BJ (cell line): ENCODE measurements around the gene QTRT2. TPM values are rescaled to one million over a fixed set of nuclear protein-coding genes. Genes with fewer than 3 reads are reported as not detected.

ENCODE experiments used
- CTCF ChIA-PET: fragments of 350-600 bp; formaldehyde crosslinking; extraction: SDS; loops from one replicate; lab custom pipeline; 2021; ENCODE audit warnings: antibody characterized with exemption, inconsistent platforms; lab: Yijun Ruan, JAX
- POLR2A ChIA-PET: fragments of 300-600 bp; sonication (Branson Sonifier 250); formaldehyde crosslinking; extraction: SDS; loops from one replicate; lab custom pipeline; 2021; ENCODE audit warnings: antibody characterized with exemption; lab: Charles Lee
- DNase-seq: peaks from one replicate; pipeline ENCODE4 v3.0.0-alpha.2; 2011; ENCODE audit warnings: low read depth
- H3K27me3 ChIP-seq: 2 replicates; pipeline ENCODE4 v1.6.0; 2011; ENCODE audit warnings: low read length; ENCODE audit not compliant: control insufficient read depth, insufficient read depth
- H3K36me3 ChIP-seq: 2 replicates; pipeline ENCODE4 v1.5.1; 2011; ENCODE audit warnings: low read length; ENCODE audit not compliant: control insufficient read depth, insufficient read depth
- H3K4me3 ChIP-seq: 2 replicates; pipeline ENCODE4 v1.5.1; 2011; ENCODE audit warnings: low read depth, mild to moderate bottlenecking, control low read depth, low read length
- polyA plus RNA-seq: library from polyadenylated mRNA; depleted of rRNA; stranded (reverse); fragments of >200 nt; gene quantifications from 2 replicates; pipeline ENCODE4 v1.2.3, GENCODE V29; 2011
- TF ChIP-seq, protein P1 (sequence below): IDR thresholded peaks from 2 replicates; pipeline ENCODE4 v1.5.1; 2011; ENCODE audit warnings: low read depth, mild to moderate bottlenecking, control low read depth, inconsistent platforms, low read length, moderate library complexity; ENCODE audit not compliant: insufficient read depth

The QTRT2 gene
- polyA plus RNA-seq, 1 experiment = 5.3 TPM

- Histone ChIP-seq H3K4me3 (peak overlapping the region; percentile 81), H3K27me3 (no peaks in the 10 kb centered on the region), H3K36me3 (no peaks in the 10 kb centered on the region)
- ChIA-PET POLR2A (no interaction called here), CTCF (no interaction called here)
- DNase-seq = no peak
- TF ChIP-seq, protein P1, sequence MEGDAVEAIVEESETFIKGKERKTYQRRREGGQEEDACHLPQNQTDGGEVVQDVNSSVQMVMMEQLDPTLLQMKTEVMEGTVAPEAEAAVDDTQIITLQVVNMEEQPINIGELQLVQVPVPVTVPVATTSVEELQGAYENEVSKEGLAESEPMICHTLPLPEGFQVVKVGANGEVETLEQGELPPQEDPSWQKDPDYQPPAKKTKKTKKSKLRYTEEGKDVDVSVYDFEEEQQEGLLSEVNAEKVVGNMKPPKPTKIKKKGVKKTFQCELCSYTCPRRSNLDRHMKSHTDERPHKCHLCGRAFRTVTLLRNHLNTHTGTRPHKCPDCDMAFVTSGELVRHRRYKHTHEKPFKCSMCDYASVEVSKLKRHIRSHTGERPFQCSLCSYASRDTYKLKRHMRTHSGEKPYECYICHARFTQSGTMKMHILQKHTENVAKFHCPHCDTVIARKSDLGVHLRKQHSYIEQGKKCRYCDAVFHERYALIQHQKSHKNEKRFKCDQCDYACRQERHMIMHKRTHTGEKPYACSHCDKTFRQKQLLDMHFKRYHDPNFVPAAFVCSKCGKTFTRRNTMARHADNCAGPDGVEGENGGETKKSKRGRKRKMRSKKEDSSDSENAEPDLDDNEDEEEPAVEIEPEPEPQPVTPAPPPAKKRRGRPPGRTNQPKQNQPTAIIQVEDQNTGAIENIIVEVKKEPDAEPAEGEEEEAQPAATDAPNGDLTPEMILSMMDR = no peak
These were observed 442 bp downstream of the QTRT2 start for GRCh38 chr3:114057011-114057347.

DNA sequence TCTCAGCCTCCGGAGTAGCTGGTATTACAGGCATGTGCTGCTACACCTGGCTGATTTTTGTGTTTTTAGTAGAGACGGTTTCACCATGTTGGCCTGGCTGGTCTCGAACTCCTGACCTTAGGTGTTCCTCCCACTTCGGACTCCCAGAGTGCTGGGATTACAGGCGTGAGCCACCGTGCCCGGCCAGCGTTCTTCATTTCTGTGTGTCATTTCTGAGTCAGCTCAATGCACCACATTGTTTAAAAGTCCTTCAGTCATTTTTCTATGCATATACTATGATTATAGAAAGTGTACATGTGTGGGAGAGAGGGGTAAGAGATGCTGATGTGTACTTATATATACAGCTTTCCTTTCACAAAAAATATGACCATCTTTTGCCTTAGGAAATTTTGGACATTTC lies 2.1 kb downstream of the QTRT2 start:
- CTCF ChIA-PET = no interaction called here
- H3K27me3 ChIP-seq = no peaks in the 10 kb centered on the region
- TF ChIP-seq, protein P1 = no peak
- no peaks in the 10 kb centered on the region for H3K36me3 ChIP-seq
- no peak overlapping the region for H3K4me3 ChIP-seq
- POLR2A ChIA-PET = interaction anchor here (0.6 kb wide), 1 partner anchor 50 kb away, joined by 5 read pairs; no protein-coding TSS in a partner anchor
- no peak for DNase-seq

DNA sequence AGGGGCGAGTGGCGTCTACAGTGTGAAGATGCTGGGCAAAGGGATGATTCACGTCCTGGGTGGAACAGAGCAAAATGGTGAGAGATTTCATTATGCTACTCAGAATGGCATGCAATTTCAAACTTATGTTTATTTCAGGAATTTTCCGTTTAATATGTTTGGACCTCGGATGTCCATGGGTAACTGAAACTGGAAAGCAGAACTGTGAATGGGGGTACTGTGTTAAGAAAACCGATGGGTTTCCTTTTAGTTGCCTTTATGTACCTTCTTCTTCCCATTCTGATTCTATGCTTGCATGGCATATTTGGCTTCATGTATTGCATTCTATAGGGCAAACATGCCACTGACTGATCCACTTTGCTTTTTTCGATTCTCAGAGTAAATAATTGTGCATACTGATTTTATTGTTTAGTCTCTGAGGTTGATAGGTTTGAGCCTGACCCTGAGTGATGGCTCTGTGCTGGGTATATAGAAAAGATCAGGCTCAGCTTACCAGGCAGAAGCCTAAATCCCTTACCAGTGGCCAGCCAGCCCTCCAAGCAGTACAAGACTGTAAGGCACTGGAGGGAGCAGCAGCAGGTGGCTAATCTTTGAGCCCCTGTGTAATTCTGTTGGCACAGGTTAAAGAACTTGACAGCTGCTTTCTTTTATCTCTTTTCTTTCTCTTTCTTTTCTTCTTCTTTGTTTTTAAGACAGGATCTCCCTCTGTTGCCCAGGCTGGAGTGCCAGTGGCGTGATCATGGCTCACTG lies 4.5 kb downstream of the QTRT2 start:
- POLR2A ChIA-PET = no interaction called here
- no peaks in the 10 kb centered on the region for H3K27me3 ChIP-seq
- TF ChIP-seq, protein P1 = no peak
- CTCF ChIA-PET = no interaction called here
- DNase-seq = no peak
- H3K36me3 ChIP-seq = no peaks in the 10 kb centered on the region
- H3K4me3 ChIP-seq = no peak overlapping the region

- H3K36me3 ChIP-seq = 0 out of 2 replicates have a peak, but pooled peaks cover 3% of the 10 kb centered on the region
- ChIA-PET CTCF (no interaction called here), POLR2A (no interaction called here)
- no peak for DNase-seq
- TF ChIP-seq, protein P1 = no peak
- H3K27me3 ChIP-seq = no peaks in the 10 kb centered on the region
- H3K4me3 ChIP-seq = no peak overlapping the region
These were observed 11.3 kb downstream of the QTRT2 start for GRCh38 chr3:114067804-114068203.

DNA sequence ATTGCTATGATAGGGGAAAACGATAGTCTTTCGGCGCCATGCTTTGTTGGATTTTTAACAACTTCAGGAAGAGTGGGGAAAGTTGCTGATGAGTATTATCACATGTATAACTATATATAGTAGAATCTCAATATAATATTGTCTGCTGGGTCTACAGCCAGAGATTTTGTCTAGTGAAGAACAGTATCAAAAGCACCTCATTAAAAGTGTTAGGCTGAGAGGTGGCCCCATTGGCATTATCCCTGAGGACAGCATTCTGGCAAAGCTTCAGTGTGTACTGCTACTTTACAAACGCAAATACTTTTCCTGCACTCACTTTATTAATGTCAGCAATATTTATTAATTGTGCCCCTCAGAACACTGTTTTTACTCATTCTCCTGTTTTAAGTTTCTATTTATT lies 11.8 kb downstream of the QTRT2 start:
- TF ChIP-seq, protein P1 = no peak

More for the DNA sequence above, 11.8 kb downstream of the QTRT2 start:
- ChIA-PET POLR2A (no interaction called here), CTCF (no interaction called here)
- no peak overlapping the region for H3K4me3 ChIP-seq
- DNase-seq = no peak
- 0 out of 2 replicates have a peak, but pooled peaks cover 3% of the 10 kb centered on the region for H3K36me3 ChIP-seq
- H3K27me3 ChIP-seq = no peaks in the 10 kb centered on the region
